DOHH2 (cell line): ENCODE data around the gene NAA20.

Experiments
- CTCF ChIP-seq: fragments of 200-600 bp; sonication (generic); IDR thresholded peaks from one replicate; pipeline ENCODE4 v1.5.1; 2014; ENCODE audit warnings: antibody characterized with exemption, mild to moderate bottlenecking, low read depth, low read length; ENCODE audit not compliant: poor library complexity, severe bottlenecking
- EZH2phosphoT487 ChIP-seq: fragments of 200-600 bp; sonication (generic); IDR thresholded peaks from 2 replicates; pipeline ENCODE4 v1.6.1; 2017; ENCODE audit warnings: borderline replicate concordance, mild to moderate bottlenecking, antibody characterized with exemption, low read length, moderate library complexity, mixed read lengths

GRCh38 chr20:20052074-20052970 is 35.2 kb downstream of the NAA20 start, which contains the start of the genes CFAP61 and CRNKL1:
- TF ChIP-seq CTCF: no peak
- no peak for TF ChIP-seq EZH2phosphoT487
